ENCODE measurements around the gene COL6A5.

The COL6A5 gene

DNA sequence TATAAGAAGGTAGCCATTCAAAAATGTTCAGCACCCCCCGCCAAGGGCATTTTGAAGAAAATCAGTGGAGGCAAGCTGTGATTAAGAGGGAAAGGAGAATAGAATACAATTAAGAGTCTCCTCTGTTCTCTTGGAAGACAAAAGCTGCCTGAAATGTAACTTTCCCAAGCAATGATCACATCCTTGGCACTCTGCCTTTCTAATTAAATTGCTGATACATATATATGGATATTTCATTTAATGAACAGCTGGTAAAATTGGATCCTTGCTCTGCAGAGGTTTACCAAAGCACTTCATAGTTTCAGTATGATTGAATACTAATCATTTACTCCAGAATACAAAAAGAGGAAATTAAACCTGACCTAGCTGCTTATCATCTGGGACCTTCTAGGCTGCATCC, 182.0 kb downstream of the COL6A5 start:
- no peak for DNase-seq

DNA sequence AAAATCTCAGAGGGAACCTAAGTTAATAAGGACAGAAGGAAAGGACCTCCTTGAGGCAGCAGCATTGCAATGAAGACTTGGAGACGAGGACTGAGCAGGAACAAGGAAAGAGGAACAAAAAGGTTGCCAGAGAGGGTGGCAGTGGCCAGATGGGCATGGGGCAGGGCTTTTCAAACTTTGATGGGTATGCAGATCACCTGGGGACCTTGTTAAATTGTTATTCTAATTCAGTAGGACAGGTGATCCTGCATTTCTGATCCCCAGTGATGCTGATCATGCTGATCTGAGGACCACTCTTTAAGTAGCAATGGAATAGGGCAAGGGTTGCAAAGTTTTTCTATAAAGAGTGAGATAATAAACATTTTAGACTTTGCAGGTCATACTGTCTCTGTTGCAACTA, 182.6 kb downstream of the COL6A5 start:
- DNase-seq: no peak

DNA sequence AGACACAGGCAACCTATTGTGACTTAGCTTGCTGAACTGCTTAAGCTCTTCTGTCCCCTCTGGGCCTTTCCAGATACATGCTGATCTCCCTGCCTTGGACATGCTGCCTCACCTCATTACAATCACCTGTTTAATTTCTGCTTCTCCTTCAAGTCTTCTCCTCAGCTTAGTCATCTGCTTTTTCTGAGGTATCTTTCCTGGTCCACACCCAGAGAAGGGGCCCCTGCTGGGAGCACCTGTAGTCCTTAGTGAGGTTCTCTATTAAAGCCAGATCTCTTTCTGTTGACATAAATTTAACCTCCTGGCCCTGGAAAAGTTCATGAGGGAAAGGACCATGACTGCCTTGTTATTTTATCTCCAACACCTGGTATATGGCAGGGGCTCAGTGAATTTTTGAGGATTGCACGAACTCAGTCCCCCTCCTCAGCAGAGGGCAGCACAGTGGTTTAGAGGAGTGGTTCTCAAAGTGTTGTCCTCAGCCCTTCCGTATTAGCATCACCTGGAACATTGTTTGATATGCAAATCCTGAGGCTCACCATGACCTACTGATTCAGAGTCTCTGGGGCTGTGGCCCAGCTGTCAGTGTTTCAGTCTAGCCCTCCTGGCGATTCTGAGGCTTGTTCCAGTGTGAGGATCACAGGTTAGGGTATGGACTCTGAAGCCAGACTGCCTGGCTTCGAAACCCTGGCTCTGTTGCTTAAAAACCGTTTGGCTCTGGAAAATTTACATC, 184.2 kb downstream of the COL6A5 start:
- no peak for DNase-seq

DNA sequence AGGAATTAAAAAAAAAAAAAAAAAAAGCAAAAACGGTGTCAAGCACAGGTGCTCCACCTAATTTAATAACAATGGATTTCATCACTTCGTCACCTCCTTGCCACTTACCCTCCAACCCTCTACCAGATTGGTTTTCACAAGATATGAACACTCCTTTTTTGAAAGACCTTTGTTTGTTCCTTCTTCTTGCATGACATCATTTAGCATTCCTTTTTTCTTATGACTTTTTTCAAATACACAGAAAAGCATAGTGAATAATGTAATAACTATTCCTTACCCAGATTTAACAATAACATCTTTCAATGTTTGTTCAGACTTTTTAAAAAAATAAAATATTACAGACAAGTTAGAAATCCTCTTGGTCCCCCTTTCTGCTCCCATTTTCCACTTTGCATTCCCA, 187.8 kb downstream of the COL6A5 start:
- DNase-seq: no peak
